Activated T-cell treated with anti-CD3 and anti-CD28 coated beads for 1 hour (primary cell): ENCODE results near the gene SIM2.
"Not testable (repeated sequence)": the region's sequence is repeated elsewhere in the genome, so short reads cannot be mapped to it uniquely, and the experiment has no call there.

Experiments used
- DNase-seq: peaks from one replicate; pipeline ENCODE4 v3.0.0-alpha.2; 2020; ENCODE audit warnings: low read depth

The SIM2 gene, protein sequence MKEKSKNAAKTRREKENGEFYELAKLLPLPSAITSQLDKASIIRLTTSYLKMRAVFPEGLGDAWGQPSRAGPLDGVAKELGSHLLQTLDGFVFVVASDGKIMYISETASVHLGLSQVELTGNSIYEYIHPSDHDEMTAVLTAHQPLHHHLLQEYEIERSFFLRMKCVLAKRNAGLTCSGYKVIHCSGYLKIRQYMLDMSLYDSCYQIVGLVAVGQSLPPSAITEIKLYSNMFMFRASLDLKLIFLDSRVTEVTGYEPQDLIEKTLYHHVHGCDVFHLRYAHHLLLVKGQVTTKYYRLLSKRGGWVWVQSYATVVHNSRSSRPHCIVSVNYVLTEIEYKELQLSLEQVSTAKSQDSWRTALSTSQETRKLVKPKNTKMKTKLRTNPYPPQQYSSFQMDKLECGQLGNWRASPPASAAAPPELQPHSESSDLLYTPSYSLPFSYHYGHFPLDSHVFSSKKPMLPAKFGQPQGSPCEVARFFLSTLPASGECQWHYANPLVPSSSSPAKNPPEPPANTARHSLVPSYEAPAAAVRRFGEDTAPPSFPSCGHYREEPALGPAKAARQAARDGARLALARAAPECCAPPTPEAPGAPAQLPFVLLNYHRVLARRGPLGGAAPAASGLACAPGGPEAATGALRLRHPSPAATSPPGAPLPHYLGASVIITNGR

DNA sequence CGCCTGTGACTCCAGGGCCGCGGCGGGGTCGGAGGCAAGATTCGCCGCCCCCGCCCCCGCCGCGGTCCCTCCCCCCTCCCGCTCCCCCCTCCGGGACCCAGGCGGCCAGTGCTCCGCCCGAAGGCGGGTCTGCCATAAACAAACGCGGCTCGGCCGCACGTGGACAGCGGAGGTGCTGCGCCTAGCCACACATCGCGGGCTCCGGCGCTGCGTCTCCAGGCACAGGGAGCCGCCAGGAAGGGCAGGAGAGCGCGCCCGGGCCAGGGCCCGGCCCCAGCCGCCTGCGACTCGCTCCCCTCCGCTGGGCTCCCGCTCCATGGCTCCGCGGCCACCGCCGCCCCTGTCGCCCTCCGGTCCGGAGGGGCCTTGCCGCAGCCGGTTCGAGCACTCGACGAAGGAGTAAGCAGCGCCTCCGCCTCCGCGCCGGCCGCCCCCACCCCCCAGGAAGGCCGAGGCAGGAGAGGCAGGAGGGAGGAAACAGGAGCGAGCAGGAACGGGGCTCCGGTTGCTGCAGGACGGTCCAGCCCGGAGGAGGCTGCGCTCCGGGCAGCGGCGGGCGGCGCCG lies at the start of gene SIM2:
TSS of gene SIM2 (plus strand) at position 135 of the 565 bp plus-strand sequence. CDS start 632 bp downstream, outside the sequence.
- DNase-seq: no peak

GRCh38 chr21:36654324-36654723 lies 44.6 kb upstream of the SIM2 start:
- no peak for DNase-seq

GRCh38 chr21:36654796-36655325 lies 44.1 kb upstream of the SIM2 start:
- DNase-seq: no peak

GRCh38 chr21:36656138-36656537 lies 42.8 kb upstream of the SIM2 start:
- DNase-seq: no peak

GRCh38 chr21:36657290-36657689 lies 41.6 kb upstream of the SIM2 start:
- DNase-seq: not testable (repeated sequence)

- DNase-seq: no peak
These were observed 40.9 kb upstream of the SIM2 start for GRCh38 chr21:36657999-36658398.

GRCh38 chr21:36658926-36659325 lies 40.0 kb upstream of the SIM2 start:
- no peak for DNase-seq

DNA sequence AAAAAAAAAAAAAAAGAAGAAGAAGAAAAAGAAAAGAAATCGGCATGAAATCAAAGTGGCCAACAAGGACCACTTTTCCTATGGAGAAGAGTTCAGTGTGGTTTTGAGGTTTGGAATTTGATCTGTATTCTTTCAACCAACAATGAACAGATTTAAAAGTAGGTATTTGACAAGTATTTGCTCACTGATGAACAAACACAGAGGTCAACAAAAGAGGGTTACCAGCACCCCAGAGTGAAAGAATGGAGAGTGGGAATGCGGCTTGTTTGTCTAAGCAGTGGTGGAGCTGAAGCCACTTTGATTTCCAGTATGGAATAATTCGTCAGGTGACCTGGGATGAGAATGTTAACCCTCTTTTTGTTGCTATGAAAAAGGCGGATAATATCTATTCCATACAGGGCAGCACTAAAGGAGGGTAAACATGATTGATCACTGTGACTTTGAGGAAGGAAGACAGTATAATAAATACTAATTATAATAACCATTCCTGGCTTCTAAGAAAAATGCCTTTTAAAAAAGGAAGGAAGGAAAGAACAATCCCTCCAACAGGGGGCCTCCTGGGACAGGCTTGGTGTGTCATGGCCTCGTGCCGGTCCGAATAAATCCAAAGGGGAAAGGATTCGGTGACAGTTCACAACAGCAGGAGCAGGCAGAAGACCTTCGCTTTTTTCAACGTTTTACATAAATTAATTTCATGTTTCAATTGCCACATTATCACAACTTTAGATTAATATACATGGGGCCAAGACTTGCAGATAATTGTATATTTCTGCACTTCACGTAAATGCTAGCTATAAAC lies 37.2 kb upstream of the SIM2 start:
- no peak for DNase-seq

DNA sequence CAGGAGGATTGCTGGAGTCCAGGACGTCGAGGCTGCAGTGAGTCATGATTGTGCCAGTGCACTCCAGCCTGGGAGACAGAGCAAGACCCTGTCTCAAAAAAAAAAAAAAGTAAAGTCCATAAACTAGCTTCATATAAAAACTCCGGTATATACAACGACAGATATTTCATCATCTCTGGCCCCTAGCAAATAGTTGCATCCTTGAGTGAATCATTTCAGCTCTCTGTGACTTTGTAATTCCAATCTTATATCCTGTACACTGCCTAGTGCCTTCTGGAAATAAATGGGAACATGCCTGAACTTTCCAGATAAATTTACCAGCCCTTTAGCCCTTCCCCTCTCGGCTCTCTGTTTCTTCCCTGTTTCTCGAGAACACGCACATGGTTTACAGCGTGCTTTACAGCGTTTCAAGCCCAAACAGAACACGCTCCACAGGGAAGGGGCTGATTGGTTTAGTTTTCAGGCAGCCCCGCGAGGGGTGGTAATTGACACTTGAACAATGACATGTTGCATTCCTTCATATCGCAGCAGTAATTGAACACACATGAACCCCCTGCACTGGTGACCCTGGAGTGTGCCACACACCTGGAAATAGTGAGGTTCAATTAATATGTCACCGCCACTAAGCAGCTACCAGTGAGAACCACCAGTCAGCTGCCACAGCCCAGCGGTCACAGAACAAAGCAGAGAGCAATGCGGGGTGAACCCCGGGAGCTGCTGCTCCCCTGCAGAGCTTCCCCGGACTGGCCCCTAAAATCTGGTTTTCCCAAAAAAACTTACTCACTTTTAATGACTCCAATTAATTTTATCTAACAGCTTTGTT lies 35.7 kb upstream of the SIM2 start:
- DNase-seq: no peak

DNA sequence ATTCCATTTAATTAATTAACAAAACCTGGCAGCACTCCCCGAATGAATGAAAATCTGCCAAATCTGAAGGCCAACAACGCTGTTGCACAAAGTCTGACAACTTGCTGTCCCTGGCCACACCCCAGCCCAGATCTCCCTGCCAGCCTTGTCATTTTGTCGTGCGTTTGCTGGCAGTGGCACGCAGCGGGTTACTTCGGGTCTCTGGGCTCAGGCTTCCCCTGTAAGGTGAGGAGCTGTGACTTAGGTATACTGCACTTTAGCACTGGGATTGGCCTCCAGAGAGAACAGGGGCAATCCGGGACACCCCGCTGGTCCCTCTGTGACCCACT lies 34.3 kb upstream of the SIM2 start:
- DNase-seq: no peak

DNA sequence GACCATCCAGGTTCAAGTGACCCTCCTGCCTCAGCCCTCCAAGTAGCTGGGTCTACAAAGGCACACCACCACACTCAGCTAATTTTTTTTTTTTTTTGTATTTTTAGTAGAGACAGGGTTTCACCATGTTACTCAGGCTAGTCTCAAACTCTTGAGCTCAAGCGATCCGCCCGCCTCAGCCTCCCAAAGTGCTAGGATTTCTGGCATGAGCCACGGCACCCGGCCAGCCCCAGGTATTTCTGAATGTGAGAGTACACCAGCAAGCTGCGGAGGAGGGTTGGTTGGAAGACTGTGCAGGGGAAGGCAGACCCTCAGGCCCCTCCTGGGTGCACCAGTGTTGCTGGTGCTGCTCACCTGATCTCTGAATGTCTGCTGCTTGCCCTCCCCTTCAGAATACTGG lies 33.1 kb upstream of the SIM2 start:
- DNase-seq: no peak

DNA sequence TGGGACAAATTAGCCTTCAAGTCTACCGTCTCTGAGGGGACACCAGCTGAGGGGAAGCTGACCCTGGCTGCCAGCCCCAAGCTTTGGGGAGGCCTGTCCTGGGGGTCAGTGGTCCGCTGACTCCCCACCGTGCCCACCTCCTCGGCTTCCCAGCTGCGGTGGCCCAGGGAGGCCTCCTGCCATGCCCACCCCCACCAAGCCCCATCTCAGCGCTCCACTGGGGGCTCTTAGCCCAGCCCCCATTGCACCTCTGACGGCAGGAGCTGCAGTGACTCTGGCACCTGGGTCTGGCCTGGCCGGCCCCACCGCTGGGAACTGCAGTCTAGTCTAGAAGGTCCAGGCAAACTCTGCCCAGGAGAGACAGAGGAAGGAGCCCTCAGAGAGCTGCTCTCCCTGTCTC lies 30.2 kb upstream of the SIM2 start:
- DNase-seq: no peak

DNA sequence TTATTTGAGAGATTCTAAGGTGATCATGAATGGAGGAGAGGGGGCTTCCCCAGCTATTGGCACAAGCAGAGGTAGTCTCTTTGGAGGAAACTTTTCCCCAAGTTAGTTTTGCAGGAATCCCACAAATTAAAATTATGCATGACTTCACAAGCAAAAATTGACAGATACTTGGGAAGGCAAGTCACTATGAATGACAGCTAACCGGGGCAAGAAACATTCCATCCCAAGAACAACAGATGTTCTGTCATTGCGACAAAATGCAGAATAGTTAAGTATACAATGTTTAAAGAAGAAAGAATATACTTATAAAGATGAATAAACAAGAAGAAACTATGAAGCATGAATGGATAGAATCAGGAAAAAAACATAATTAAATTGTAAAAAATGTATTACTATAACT lies 27.1 kb upstream of the SIM2 start:
- no peak for DNase-seq

GRCh38 chr21:36672296-36672695 lies 26.6 kb upstream of the SIM2 start:
- DNase-seq: not testable (repeated sequence)

DNA sequence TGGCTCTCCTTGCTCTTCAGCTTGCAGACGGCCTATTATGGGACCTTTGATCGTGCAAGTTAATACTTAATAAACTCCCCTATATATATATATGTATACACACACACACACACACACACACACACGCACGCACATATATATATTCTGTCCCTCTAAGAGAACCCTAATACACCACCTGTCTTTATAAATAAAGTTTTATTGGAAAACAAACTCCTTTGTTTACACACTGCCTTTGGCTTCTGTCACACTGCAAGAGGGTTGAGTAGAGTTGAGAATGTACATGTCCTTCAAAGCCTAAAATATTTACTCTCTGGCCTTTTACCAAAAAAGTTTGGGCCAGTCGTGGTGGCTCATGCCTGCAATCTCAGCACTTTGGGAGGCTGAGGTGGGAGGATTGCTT lies 26.2 kb upstream of the SIM2 start:
- DNase-seq: no peak

GRCh38 chr21:36676039-36676950 lies 22.6 kb upstream of the SIM2 start:
- DNase-seq: no peak

DNA sequence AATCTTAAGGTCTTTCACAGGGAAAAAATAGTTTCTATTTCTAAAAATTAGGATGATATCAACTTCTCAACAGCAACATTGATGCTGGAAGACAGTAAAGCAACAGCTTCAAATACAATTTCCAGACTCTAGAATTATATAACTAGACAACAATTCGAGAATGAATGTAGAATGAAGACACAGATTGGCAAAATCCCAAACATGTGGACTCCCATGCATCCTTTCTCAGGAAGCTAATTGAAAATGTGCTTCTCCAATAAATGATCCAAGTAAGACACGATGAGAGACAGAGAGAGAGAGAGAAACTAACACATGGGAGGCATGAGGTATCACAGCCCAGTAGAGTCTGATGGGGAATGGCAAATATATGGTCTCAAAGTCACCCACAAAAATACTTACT lies 21.5 kb upstream of the SIM2 start:
- no peak for DNase-seq

GRCh38 chr21:36678538-36678937 lies 20.4 kb upstream of the SIM2 start:
- DNase-seq: no peak

GRCh38 chr21:36681117-36681631 lies 17.7 kb upstream of the SIM2 start:
- DNase-seq: no peak
